ENCODE measurements around the gene ATP2A1.

ATP2A1 gene

GRCh38 chr16:28903344-28904042, 25.2 kb downstream of the ATP2A1 start:
- TF ChIP-seq, protein P1, sequence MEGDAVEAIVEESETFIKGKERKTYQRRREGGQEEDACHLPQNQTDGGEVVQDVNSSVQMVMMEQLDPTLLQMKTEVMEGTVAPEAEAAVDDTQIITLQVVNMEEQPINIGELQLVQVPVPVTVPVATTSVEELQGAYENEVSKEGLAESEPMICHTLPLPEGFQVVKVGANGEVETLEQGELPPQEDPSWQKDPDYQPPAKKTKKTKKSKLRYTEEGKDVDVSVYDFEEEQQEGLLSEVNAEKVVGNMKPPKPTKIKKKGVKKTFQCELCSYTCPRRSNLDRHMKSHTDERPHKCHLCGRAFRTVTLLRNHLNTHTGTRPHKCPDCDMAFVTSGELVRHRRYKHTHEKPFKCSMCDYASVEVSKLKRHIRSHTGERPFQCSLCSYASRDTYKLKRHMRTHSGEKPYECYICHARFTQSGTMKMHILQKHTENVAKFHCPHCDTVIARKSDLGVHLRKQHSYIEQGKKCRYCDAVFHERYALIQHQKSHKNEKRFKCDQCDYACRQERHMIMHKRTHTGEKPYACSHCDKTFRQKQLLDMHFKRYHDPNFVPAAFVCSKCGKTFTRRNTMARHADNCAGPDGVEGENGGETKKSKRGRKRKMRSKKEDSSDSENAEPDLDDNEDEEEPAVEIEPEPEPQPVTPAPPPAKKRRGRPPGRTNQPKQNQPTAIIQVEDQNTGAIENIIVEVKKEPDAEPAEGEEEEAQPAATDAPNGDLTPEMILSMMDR (IDR thresholded peaks at IDR 0.05; ENCODE audit: low read depth, low read length, missing control alignments): no peak
- DNase-seq: no peak
- H3K27ac ChIP-seq: no peak overlapping the region
- in situ Hi-C loops (cut with HindIII; ENCODE audit: low pct_ligation_motif_present, low sequenced_read_pairs): no loop called here
- H3K36me3 ChIP-seq (replicated peaks): peaks cover 7% of the 10 kb centered on the region
- H3K27me3 ChIP-seq (replicated peaks): no peaks in the 10 kb centered on the region
- no peak overlapping the region for H3K4me3 ChIP-seq (ENCODE audit: low read depth, low read length)

- H3K27me3 ChIP-seq (replicated peaks): no peaks in the 10 kb centered on the region
- no peak for DNase-seq
- peaks cover 9% of the 10 kb centered on the region for H3K36me3 ChIP-seq (replicated peaks)
- in situ Hi-C loops (cut with HindIII; ENCODE audit: low pct_ligation_motif_present, low sequenced_read_pairs): no loop called here
- TF ChIP-seq, protein P1 (IDR thresholded peaks at IDR 0.05; ENCODE audit: low read depth, low read length, missing control alignments): no peak
- no peak overlapping the region for H3K27ac ChIP-seq
- H3K4me3 ChIP-seq (ENCODE audit: low read depth, low read length): no peak overlapping the region
These were observed 26.1 kb downstream of the ATP2A1 start for GRCh38 chr16:28904363-28904762.

GRCh38 chr16:28904828-28905227, 26.5 kb downstream of the ATP2A1 start:
- no peaks in the 10 kb centered on the region for H3K27me3 ChIP-seq (replicated peaks)
- no peak overlapping the region for H3K27ac ChIP-seq
- TF ChIP-seq, protein P1 (IDR thresholded peaks at IDR 0.05; ENCODE audit: low read depth, low read length, missing control alignments): no peak
- no peak for DNase-seq
- in situ Hi-C loops (cut with HindIII; ENCODE audit: low pct_ligation_motif_present, low sequenced_read_pairs): no loop called here
- no peak overlapping the region for H3K4me3 ChIP-seq (ENCODE audit: low read depth, low read length)
- peaks cover 9% of the 10 kb centered on the region for H3K36me3 ChIP-seq (replicated peaks)

DNA sequence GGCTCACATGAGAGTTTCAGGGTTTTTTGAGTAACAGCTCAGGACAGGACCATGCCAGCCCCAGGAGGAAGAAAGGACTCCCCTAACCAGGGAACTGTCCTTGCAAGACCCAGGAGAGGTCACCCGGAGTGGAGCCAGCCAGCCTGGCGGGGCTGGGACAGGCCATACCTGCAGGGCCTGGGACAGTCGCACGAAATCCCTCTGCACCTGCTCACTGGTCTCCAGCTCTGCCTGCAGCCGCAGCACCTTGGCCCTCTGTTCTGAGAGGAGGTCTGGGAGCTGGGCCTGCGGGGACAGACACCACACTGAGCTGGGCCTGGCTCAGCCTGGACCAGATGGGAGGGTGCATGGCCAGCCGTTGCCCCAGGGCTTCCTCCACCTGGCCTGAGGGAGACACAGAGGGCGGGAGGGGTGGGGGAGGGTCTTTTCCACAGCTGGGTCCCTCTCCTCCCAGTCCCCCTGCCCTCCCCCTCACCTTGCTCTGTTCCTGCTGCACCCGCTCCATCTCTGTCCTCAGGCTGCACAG, 27.0 kb downstream of the ATP2A1 start:
- no peak for DNase-seq
- Histone ChIP-seq H3K27me3 (replicated peaks) (no peaks in the 10 kb centered on the region), H3K36me3 (replicated peaks) (peaks cover 10% of the 10 kb centered on the region), H3K4me3 (ENCODE audit: low read depth, low read length) (no peak overlapping the region), H3K27ac (no peak overlapping the region)
- TF ChIP-seq, protein P1 (IDR thresholded peaks at IDR 0.05; ENCODE audit: low read depth, low read length, missing control alignments): no peak
- in situ Hi-C loops (cut with HindIII; ENCODE audit: low pct_ligation_motif_present, low sequenced_read_pairs): no loop called here

GRCh38 chr16:28905800-28906372, 27.6 kb downstream of the ATP2A1 start:
- Histone ChIP-seq H3K27me3 (replicated peaks) (no peaks in the 10 kb centered on the region), H3K27ac (no peak overlapping the region), H3K4me3 (ENCODE audit: low read depth, low read length) (no peak overlapping the region), H3K36me3 (replicated peaks) (peaks cover 14% of the 10 kb centered on the region)
- in situ Hi-C loops (cut with HindIII; ENCODE audit: low pct_ligation_motif_present, low sequenced_read_pairs): no loop called here
- no peak for DNase-seq
- TF ChIP-seq, protein P1 (IDR thresholded peaks at IDR 0.05; ENCODE audit: low read depth, low read length, missing control alignments): no peak

All from brain microvascular endothelial cell (primary cell).